Measurements from ENCODE around the gene IMPA2. TPM values are rescaled to one million over a fixed set of nuclear protein-coding genes. Genes with fewer than 3 reads are reported as not detected.

Gene IMPA2
- total and polyA plus RNA-seq, 10 of the 15 experiments (the other 5 are each of a cell fraction or from before 2014, with no cell fraction given): 0.24 to 21.0 (median 11.4) TPM

GRCh38 chr18:11932393-11932792 is 48.9 kb upstream of the IMPA2 start (continued):
- TF ChIP-seq, protein P1, sequence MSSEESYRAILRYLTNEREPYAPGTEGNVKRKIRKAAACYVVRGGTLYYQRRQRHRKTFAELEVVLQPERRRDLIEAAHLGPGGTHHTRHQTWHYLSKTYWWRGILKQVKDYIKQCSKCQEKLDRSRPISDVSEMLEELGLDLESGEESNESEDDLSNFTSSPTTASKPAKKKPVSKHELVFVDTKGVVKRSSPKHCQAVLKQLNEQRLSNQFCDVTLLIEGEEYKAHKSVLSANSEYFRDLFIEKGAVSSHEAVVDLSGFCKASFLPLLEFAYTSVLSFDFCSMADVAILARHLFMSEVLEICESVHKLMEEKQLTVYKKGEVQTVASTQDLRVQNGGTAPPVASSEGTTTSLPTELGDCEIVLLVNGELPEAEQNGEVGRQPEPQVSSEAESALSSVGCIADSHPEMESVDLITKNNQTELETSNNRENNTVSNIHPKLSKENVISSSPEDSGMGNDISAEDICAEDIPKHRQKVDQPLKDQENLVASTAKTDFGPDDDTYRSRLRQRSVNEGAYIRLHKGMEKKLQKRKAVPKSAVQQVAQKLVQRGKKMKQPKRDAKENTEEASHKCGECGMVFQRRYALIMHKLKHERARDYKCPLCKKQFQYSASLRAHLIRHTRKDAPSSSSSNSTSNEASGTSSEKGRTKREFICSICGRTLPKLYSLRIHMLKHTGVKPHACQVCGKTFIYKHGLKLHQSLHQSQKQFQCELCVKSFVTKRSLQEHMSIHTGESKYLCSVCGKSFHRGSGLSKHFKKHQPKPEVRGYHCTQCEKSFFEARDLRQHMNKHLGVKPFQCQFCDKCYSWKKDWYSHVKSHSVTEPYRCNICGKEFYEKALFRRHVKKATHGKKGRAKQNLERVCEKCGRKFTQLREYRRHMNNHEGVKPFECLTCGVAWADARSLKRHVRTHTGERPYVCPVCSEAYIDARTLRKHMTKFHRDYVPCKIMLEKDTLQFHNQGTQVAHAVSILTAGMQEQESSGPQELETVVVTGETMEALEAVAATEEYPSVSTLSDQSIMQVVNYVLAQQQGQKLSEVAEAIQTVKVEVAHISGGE (CRISPR knock-in tag; IDR thresholded peaks at IDR 0.05): no peak
- TF ChIP-seq JUND (IDR thresholded peaks at IDR 0.05; ENCODE audit: low read depth, low read length) (no peak), POLR2AphosphoS5 (IDR thresholded peaks at IDR 0.05; ENCODE audit: low read length) (no peak), SMAD1 (IDR thresholded peaks at IDR 0.05; ENCODE audit: low read depth, partially characterized antibody) (no peak), ZNF207 (IDR thresholded peaks at IDR 0.05; ENCODE audit: borderline replicate concordance) (no peak), CREM (IDR thresholded peaks at IDR 0.05; ENCODE audit: low read depth) (no peak)

DNA sequence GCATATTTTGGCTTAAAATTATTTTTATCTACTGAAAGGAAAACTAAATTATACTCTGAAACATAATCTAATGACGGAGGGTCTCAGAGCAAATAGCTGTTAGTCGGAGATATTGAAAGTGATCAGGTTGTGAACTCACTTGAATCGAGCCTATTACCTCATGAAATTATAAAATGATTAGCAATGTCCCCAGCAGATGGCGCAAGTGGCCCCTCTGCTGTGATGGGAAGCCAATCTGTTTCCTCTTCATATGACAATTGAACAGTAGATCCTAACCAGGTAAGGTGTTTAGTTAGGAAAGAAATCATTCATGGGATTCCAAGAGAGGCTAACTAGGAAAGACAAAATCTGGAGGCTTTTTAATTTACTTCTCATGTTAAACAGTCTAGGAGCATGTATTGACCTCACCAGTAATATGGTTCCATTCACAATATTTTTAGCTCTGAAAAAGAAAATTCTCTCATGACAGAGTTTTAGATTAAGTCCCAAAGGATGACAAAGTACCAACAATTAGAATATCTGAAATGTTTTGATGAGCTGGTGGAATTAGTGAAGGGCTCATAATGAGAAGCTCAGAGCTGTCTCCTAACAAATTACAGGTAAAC is 43.3 kb upstream of the IMPA2 start:
- in situ Hi-C loops (cut with MboI): loop anchor here (5.0 kb wide), 1 partner anchor 99 kb away; no protein-coding TSS in a partner anchor
- peak; percentile 23 for DNase-seq (ENCODE audit: low read depth, low spot score)
- POLR2A ChIA-PET: no interaction called here
- TF ChIP-seq MEF2A (IDR thresholded peaks at IDR 0.05; ENCODE audit: insufficient read depth, low read depth, low read length): no peak
- TF ChIP-seq YY1 (IDR thresholded peaks at IDR 0.05; ENCODE audit: low read depth, low read length): peak; percentile 26; the same call in 1 of the 2 replicates
- no peak for TF ChIP-seq BRCA1 (IDR thresholded peaks at IDR 0.05; ENCODE audit: low read depth, low read length)
- no peak for TF ChIP-seq SUZ12 (IDR thresholded peaks at IDR 0.05; ENCODE audit: unreplicated experiment)
- no peak for TF ChIP-seq ZNF24 (IDR thresholded peaks at IDR 0.05)
- no peak for TF ChIP-seq PBX3 (IDR thresholded peaks at IDR 0.05; ENCODE audit: insufficient replicate concordance, low read depth, low read length)
- TF ChIP-seq EGR1 (IDR thresholded peaks at IDR 0.05; ENCODE audit: borderline replicate concordance in 1 of 2, low read depth in 2 of 2, low read length in 2 of 2): no peak
- TF ChIP-seq POU2F2 (IDR thresholded peaks at IDR 0.05; ENCODE audit: borderline replicate concordance, low read depth, low read length): no peak
- TF ChIP-seq CREB1 (IDR thresholded peaks at IDR 0.05; ENCODE audit: low read depth): no peak
- TF ChIP-seq TARDBP (IDR thresholded peaks at IDR 0.05; ENCODE audit: borderline replicate concordance): no peak

More for the DNA sequence above, 43.3 kb upstream of the IMPA2 start:
- Histone ChIP-seq H3K27ac (ENCODE audit: control insufficient read depth, insufficient read depth) (no peak overlapping the region), H3K36me3 (ENCODE audit: control insufficient read depth in 2 of 2, insufficient read depth in 2 of 2, low read length in 1 of 2) (no peaks in the 10 kb centered on the region), H2AFZ (ENCODE audit: control insufficient read depth, low read depth, low read length) (no peak overlapping the region), H3K9ac (ENCODE audit: control insufficient read depth, insufficient read depth, low read length) (no peak overlapping the region), H3K4me2 (ENCODE audit: control insufficient read depth, insufficient read depth) (no peak overlapping the region), H3K4me1 (ENCODE audit: control insufficient read depth, insufficient read depth, low read length) (no peaks in the 10 kb centered on the region), H3K79me2 (ENCODE audit: control insufficient read depth, insufficient read depth, low read length) (no peaks in the 10 kb centered on the region), H3K27me3 (replicated peaks in 1 of 2; ENCODE audit: control insufficient read depth in 2 of 2, insufficient read depth in 2 of 2, low read length in 1 of 2) (no peaks in the 10 kb centered on the region), H4K20me1 (ENCODE audit: control insufficient read depth, insufficient read depth) (no peaks in the 10 kb centered on the region), H3K9me3 (replicated peaks; ENCODE audit: control insufficient read depth, insufficient read depth, low read length) (no peaks in the 10 kb centered on the region), H3K4me3 (no peak overlapping the region)
- SMC1A ChIA-PET (ENCODE audit: uncharacterized antibody, unreplicated experiment): interaction anchor here (0.6 to 4.5 kb wide), 19 partner anchors 9 to 344 kb away, joined by 3 to 46 read pairs (median 4); no protein-coding TSS in a partner anchor
- BruUV-seq (replicated peaks): no TSS peak
- RAD21 ChIA-PET (ENCODE audit: unreplicated experiment): interaction anchor here (0.7 to 4.1 kb wide), 12 partner anchors 9 to 282 kb away, joined by 3 to 40 read pairs (median 4); no protein-coding TSS in a partner anchor
- WGBS (ENCODE audit: insufficient coverage, insufficient replicate concordance, low lambda C conversion rate, missing lambda C conversion rate): 1% methylated on average over 4 of the region's 4 CpGs
- ATAC-seq (peak; percentile 84), FAIRE-seq (peak; percentile 94)
- intact Hi-C loops (cut with micrococcal nuclease; ENCODE audit: unreplicated experiment): loop anchor here (1.0 to 5.0 kb wide), 3 partner anchors 57 to 206 kb away; no protein-coding TSS in a partner anchor
- CTCF ChIA-PET: interaction anchor here (0.7 to 7.4 kb wide), 33 partner anchors 9 to 300 kb away, joined by 3 to 122 read pairs (median 5); no protein-coding TSS in a partner anchor

Measured in GM12878 (cell line).